Left forelimb (tissue), 1 donor: ENCODE data around the gene STK32A.
"Not testable (repeated sequence)": the region's sequence is repeated elsewhere in the genome, so short reads cannot be mapped to it uniquely, and the experiment has no call there.

ENCODE experiments used
- DNase-seq: peaks from one replicate; pipeline ENCODE4 v3.0.0-alpha.2; 2018; ENCODE audit warnings: low spot score

The STK32A gene

GRCh38 chr5:147234825-147235635 lies at the start of gene STK32A:
STK32A (plus strand) TSS chr5:147235026; CDS start chr5:147239635, 4,609 bp downstream.
- DNase-seq, result no peak

- DNase-seq, result no peak
Observed at GRCh38 chr5:147187099-147187540, 47.7 kb upstream of the STK32A start.

- DNase-seq, result no peak
Observed at GRCh38 chr5:147188200-147189108, 46.4 kb upstream of the STK32A start.

- DNase-seq, result no peak
Observed at GRCh38 chr5:147189109-147189424, 45.8 kb upstream of the STK32A start.

- DNase-seq, result no peak
Observed at GRCh38 chr5:147190331-147190730, 44.5 kb upstream of the STK32A start.

- no peak for DNase-seq
Observed at GRCh38 chr5:147193123-147193522, 41.7 kb upstream of the STK32A start.

GRCh38 chr5:147200004-147200403 lies 34.8 kb upstream of the STK32A start:
- no peak for DNase-seq

- no peak for DNase-seq
Observed at GRCh38 chr5:147203213-147203612, 31.6 kb upstream of the STK32A start.

- DNase-seq, result no peak
Observed at GRCh38 chr5:147204576-147204975, 30.2 kb upstream of the STK32A start.

- DNase-seq, result no peak
Observed at GRCh38 chr5:147208134-147208533, 26.7 kb upstream of the STK32A start.

- no peak for DNase-seq
Observed at GRCh38 chr5:147216552-147217154, 18.2 kb upstream of the STK32A start.

GRCh38 chr5:147223343-147223742 lies 11.5 kb upstream of the STK32A start:
- no peak for DNase-seq

- no peak for DNase-seq
Observed at GRCh38 chr5:147223948-147224791, 10.7 kb upstream of the STK32A start.

- DNase-seq, result no peak
Observed at GRCh38 chr5:147225938-147226337, 8.9 kb upstream of the STK32A start.

- DNase-seq, result no peak
Observed at GRCh38 chr5:147226512-147226911, 8.3 kb upstream of the STK32A start.

GRCh38 chr5:147234239-147234824 lies 494 bp upstream of the STK32A start:
- DNase-seq, result no peak

- no peak for DNase-seq
Observed at GRCh38 chr5:147240266-147240985, 5.6 kb downstream of the STK32A start.

GRCh38 chr5:147243238-147243637 lies 8.4 kb downstream of the STK32A start:
- DNase-seq, result not testable (repeated sequence)

GRCh38 chr5:147245381-147246165 lies 10.7 kb downstream of the STK32A start:
- DNase-seq, result no peak

GRCh38 chr5:147248561-147248960 lies 13.7 kb downstream of the STK32A start:
- no peak for DNase-seq
